ENCODE results near the gene GRK5.

Gene GRK5

DNA sequence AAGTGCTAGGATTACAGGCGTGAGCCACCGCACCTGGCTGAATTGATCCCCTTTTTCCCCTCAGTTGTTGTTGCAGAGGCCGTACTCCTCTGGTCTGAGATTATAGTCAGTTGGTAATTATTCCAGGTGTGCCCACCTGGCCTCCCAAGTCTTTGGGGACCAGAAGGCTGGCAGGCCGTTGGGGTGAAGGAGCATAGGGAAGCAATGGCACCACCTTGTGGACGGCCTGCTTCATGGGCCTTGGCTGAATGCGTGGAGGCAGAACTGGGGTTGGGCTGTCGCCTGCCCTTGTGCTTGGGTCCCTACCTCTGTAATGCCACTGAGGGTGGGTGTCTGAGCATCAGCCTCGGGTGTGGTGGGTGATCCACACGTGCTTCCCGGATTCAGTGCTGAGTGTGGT is 209.5 kb downstream of the GRK5 start:
- peak; percentile 76 for ATAC-seq (replicated peaks; ENCODE audit: extremely low read depth, poor library complexity, severe bottlenecking)
- no peaks in the 10 kb centered on the region for H3K27me3 Mint-ChIP-seq
- peaks cover 5% of the 10 kb centered on the region for H3K4me1 Mint-ChIP-seq
- H3K27ac Mint-ChIP-seq (ENCODE audit: low read depth) = no peak overlapping the region
- peak; percentile 49 to 52 for DNase-seq (ENCODE audit: low spot score in 2 of 2)
- no peaks in the 10 kb centered on the region for H3K9me3 Mint-ChIP-seq
- no peak overlapping the region for H3K4me3 Mint-ChIP-seq
- peaks cover 2% of the 10 kb centered on the region for H3K36me3 Mint-ChIP-seq (ENCODE audit: insufficient read depth)

DNA sequence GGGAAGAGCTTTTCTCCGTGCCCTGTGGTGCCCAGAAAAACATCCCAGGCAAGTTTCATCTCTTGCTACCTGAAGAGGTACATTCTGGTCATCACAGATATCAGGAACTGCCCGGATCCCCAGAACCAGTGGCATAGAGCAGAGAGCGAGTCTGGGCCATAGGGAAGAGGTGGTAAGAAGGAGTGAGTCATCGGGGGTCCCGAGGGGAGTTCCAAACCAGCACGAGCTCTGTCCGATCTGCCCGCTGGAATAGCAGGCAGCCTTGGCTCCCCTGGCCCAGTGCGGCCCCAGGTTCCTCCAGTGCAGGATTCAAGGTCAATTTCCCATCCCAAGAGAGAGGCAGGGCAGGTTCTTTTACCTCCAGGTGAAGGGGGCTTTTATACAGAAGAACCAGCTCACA is 210.5 kb downstream of the GRK5 start:
- Mint-ChIP-seq H3K36me3 (ENCODE audit: insufficient read depth) (peaks cover 2% of the 10 kb centered on the region), H3K9me3 (no peaks in the 10 kb centered on the region)
- no peak for DNase-seq (ENCODE audit: low spot score in 2 of 2)

DNA sequence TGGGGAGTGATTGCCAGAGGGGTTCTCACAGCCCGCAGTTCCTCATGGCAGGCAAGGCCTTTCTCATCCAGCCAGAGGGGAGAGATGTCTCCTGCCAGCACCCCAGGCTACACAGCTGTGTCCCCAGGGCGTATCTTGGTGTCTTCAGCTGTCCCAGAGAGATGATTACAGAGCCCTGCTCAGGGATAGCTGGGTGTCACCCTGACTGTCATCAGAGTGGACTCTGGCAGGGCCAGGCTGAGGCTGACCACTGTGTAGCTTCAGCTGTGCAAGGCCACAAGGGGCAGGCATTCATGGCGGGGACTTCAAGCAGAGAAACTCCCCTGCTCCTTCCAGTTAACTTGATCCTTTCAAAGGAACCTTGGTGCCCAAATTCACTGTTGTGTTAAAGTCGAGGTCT is 211.0 kb downstream of the GRK5 start:
- H3K27me3 Mint-ChIP-seq = no peaks in the 10 kb centered on the region
- H3K4me3 Mint-ChIP-seq = no peak overlapping the region
- DNase-seq (ENCODE audit: low spot score in 2 of 2) (no peak), ATAC-seq (replicated peaks; ENCODE audit: extremely low read depth, poor library complexity, severe bottlenecking) (no peak)
- no peaks in the 10 kb centered on the region for H3K9me3 Mint-ChIP-seq
- H3K27ac Mint-ChIP-seq (ENCODE audit: low read depth) = no peak overlapping the region
- peaks cover 5% of the 10 kb centered on the region for H3K4me1 Mint-ChIP-seq
- H3K36me3 Mint-ChIP-seq (ENCODE audit: insufficient read depth) = peaks cover 5% of the 10 kb centered on the region

More for the DNA sequence above, 210.5 kb downstream of the GRK5 start:
- Mint-ChIP-seq H3K4me1 (peaks cover 5% of the 10 kb centered on the region), H3K27ac (ENCODE audit: low read depth) (no peak overlapping the region), H3K27me3 (no peaks in the 10 kb centered on the region), H3K4me3 (no peak overlapping the region)
- ATAC-seq (replicated peaks; ENCODE audit: extremely low read depth, poor library complexity, severe bottlenecking) = no peak

DNA sequence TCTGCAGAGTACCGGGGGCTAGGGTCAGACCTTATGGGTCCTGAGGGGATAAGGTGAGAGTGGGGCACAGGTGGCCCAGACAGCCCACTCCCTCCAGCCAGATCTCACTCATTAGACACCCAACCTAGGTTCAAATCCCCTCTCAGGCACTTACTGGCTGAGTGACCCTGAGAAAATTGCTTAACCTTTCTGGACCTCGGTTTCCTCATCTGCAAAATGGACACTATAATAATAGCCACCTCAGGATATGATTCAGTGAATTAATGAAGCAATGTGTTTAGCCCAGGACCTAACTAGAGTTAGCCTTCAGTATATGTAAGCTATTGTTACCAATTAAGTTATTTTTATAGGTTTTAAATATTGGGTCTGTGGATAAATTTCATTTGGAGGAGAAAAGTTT is 212.6 kb downstream of the GRK5 start:
- ATAC-seq (replicated peaks; ENCODE audit: extremely low read depth, poor library complexity, severe bottlenecking) (no peak), DNase-seq (ENCODE audit: low spot score in 2 of 2) (no peak)
- Mint-ChIP-seq H3K4me1 (peaks cover 5% of the 10 kb centered on the region), H3K27ac (ENCODE audit: low read depth) (no peak overlapping the region), H3K9me3 (no peaks in the 10 kb centered on the region), H3K4me3 (no peak overlapping the region), H3K27me3 (no peaks in the 10 kb centered on the region), H3K36me3 (ENCODE audit: insufficient read depth) (peaks cover 8% of the 10 kb centered on the region)

- no peak overlapping the region for H3K27ac Mint-ChIP-seq (ENCODE audit: low read depth)
- H3K9me3 Mint-ChIP-seq = no peaks in the 10 kb centered on the region
- H3K4me3 Mint-ChIP-seq = no peak overlapping the region
- peaks cover 8% of the 10 kb centered on the region for H3K36me3 Mint-ChIP-seq (ENCODE audit: insufficient read depth)
- DNase-seq (ENCODE audit: low spot score in 2 of 2) = no peak
- ATAC-seq (replicated peaks; ENCODE audit: extremely low read depth, poor library complexity, severe bottlenecking) = no peak
- no peaks in the 10 kb centered on the region for H3K4me1 Mint-ChIP-seq
- no peaks in the 10 kb centered on the region for H3K27me3 Mint-ChIP-seq
These were observed 213.8 kb downstream of the GRK5 start for GRCh38 chr10:119420950-119421875.

GRCh38 chr10:119421891-119422681 is 214.7 kb downstream of the GRK5 start:
- no peak for DNase-seq (ENCODE audit: low spot score in 2 of 2)
- no peak overlapping the region for H3K27ac Mint-ChIP-seq (ENCODE audit: low read depth)
- no peak overlapping the region for H3K4me3 Mint-ChIP-seq
- ATAC-seq (replicated peaks; ENCODE audit: extremely low read depth, poor library complexity, severe bottlenecking) = no peak
- no peaks in the 10 kb centered on the region for H3K4me1 Mint-ChIP-seq
- no peaks in the 10 kb centered on the region for H3K9me3 Mint-ChIP-seq
- H3K36me3 Mint-ChIP-seq (ENCODE audit: insufficient read depth) = peaks cover 8% of the 10 kb centered on the region
- H3K27me3 Mint-ChIP-seq = no peaks in the 10 kb centered on the region

DNA sequence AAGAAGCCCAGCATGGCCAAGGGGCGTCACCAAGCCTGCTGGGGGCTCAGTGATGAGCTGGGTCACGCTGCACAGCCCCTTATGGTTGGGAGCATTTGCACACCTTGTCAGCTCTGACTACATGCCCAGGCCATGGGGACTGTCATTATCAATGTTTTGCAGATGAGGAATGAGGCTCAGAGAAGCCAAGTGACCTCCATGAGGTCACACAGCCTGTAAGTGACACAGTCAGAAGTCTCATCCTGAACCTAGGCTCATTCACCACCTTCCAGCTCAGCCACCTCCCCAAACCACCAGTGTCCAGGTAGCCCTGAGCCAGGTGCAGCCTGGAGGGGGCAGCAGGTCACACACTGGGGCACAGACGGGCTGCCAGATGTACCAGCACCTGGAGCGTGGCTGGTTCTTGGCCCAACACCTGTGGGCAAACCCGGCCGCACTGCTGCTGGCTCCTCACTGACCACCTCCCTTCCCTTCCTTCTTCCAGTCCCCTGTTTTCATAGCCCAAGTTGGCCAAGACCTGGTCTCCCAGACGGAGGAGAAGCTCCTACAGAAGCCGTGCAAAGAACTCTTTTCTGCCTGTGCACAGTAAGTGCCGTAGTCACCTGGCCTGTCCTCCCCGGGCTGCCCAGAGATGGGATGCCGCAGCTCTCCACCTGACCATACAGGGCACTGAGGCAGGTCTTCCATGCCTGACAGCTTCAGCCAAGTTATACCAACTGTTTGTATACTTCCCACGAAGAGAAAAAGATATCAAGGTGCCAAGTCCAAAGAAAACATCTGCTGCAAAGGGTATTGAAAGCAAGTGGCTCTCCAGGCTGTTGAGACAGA is 215.5 kb downstream of the GRK5 start:
- H3K9me3 Mint-ChIP-seq = no peaks in the 10 kb centered on the region
- ATAC-seq (replicated peaks; ENCODE audit: extremely low read depth, poor library complexity, severe bottlenecking) (no peak), DNase-seq (ENCODE audit: low spot score in 2 of 2) (no peak)
- no peak overlapping the region for H3K4me3 Mint-ChIP-seq
- no peaks in the 10 kb centered on the region for H3K4me1 Mint-ChIP-seq
- no peak overlapping the region for H3K27ac Mint-ChIP-seq (ENCODE audit: low read depth)
- H3K36me3 Mint-ChIP-seq (ENCODE audit: insufficient read depth) = peaks cover 6% of the 10 kb centered on the region
- H3K27me3 Mint-ChIP-seq = no peaks in the 10 kb centered on the region

- ATAC-seq (replicated peaks; ENCODE audit: extremely low read depth, poor library complexity, severe bottlenecking) = no peak
- no peaks in the 10 kb centered on the region for H3K9me3 Mint-ChIP-seq
- peaks cover 6% of the 10 kb centered on the region for H3K36me3 Mint-ChIP-seq (ENCODE audit: insufficient read depth)
These were observed 216.3 kb downstream of the GRK5 start for GRCh38 chr10:119423510-119424257.

DNA sequence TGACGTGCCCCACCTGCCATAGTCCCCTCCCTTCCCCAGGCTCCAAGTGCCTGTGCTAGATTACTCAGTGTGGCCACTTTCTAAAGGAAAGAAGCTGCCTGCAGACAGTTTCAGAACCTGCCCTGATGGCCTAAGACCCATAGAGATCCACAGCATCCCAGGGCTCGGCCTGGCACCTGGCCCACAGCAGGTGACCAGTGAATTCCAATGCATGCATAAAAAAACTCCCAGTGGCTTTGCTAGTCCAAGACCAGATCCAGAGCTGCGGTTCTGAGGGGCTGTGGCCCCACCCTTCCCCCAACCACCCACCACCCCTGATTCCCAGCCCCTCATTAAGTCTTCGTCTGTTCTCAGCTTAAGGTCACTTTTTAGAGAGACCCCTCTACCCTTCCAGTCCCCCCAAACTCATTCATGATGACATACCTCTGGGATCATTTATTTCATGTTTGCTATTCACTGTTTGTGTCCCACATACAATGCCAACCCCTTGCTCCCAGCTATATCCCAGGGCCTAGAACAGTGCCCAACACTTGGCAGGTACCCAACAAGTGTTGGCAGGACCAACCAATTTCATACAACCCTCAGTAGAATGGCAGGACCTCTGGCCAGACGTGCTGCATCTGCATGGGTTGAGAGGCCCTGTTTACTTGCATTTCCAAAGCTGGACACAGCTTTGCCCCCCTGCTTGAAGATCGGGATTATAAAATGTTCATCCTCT is 217.0 kb downstream of the GRK5 start:
- Mint-ChIP-seq H3K9me3 (no peaks in the 10 kb centered on the region), H3K4me1 (no peaks in the 10 kb centered on the region), H3K27me3 (no peaks in the 10 kb centered on the region), H3K36me3 (ENCODE audit: insufficient read depth) (peaks cover 6% of the 10 kb centered on the region), H3K27ac (ENCODE audit: low read depth) (no peak overlapping the region), H3K4me3 (no peak overlapping the region)
- DNase-seq (ENCODE audit: low spot score in 2 of 2) = no peak
- ATAC-seq (replicated peaks; ENCODE audit: extremely low read depth, poor library complexity, severe bottlenecking) = no peak

More at GRCh38 chr10:119423510-119424257, 216.3 kb downstream of the GRK5 start:
- H3K27me3 Mint-ChIP-seq = no peaks in the 10 kb centered on the region
- H3K4me1 Mint-ChIP-seq = no peaks in the 10 kb centered on the region
- no peak for DNase-seq (ENCODE audit: low spot score in 2 of 2)
- H3K27ac Mint-ChIP-seq (ENCODE audit: low read depth) = no peak overlapping the region
- no peak overlapping the region for H3K4me3 Mint-ChIP-seq

- H3K36me3 Mint-ChIP-seq (ENCODE audit: insufficient read depth) = peaks cover 6% of the 10 kb centered on the region
- no peaks in the 10 kb centered on the region for H3K27me3 Mint-ChIP-seq
- no peak overlapping the region for H3K4me3 Mint-ChIP-seq
- no peak for ATAC-seq (replicated peaks; ENCODE audit: extremely low read depth, poor library complexity, severe bottlenecking)
- H3K4me1 Mint-ChIP-seq = no peaks in the 10 kb centered on the region
- no peak for DNase-seq (ENCODE audit: low spot score in 2 of 2)
- H3K27ac Mint-ChIP-seq (ENCODE audit: low read depth) = no peak overlapping the region
- H3K9me3 Mint-ChIP-seq = no peaks in the 10 kb centered on the region
These were observed 217.9 kb downstream of the GRK5 start for GRCh38 chr10:119425102-119425880.

DNA sequence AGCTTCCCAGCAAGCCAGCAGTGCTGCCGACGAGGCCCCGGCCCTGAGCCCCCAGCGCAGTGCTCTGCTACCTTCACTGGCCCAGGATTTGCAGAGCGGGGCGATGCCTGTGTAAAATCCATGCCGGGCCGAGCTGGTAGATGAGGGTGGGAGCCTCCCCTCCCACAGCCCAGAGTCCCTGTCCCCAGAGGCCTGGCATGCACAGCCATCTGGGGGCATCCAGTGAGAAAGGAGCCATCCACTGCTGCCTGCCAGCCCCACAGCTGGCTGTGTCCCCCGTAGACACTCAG is 218.5 kb downstream of the GRK5 start:
- Mint-ChIP-seq H3K4me3 (no peak overlapping the region), H3K27ac (ENCODE audit: low read depth) (no peak overlapping the region), H3K4me1 (no peaks in the 10 kb centered on the region), H3K9me3 (no peaks in the 10 kb centered on the region), H3K27me3 (no peaks in the 10 kb centered on the region), H3K36me3 (ENCODE audit: insufficient read depth) (peaks cover 6% of the 10 kb centered on the region)
- ATAC-seq (replicated peaks; ENCODE audit: extremely low read depth, poor library complexity, severe bottlenecking) = no peak
- no peak for DNase-seq (ENCODE audit: low spot score in 2 of 2)
